Osteocyte (in vitro differentiated cells): ENCODE results near the gene MAN1A2. TPM values are rescaled to one million over a fixed set of nuclear protein-coding genes. Genes with fewer than 3 reads are reported as not detected.

Experiments used
- DNase-seq: peaks from one replicate; pipeline ENCODE4 v3.0.0; 2021; ENCODE audit warnings: mixed read lengths; ENCODE audit not compliant: unreplicated experiment; ENCODE audit errors: extremely low spot score
- H3K27ac Mint-ChIP-seq: one replicate; pipeline ENCODE4 v1.8.0; 2021; ENCODE audit warnings: mild to moderate bottlenecking, mixed read lengths; ENCODE audit not compliant: unreplicated experiment
- H3K27me3 Mint-ChIP-seq: one replicate; pipeline ENCODE4 v1.8.0; 2021; ENCODE audit warnings: mixed read lengths; ENCODE audit not compliant: unreplicated experiment
- H3K36me3 Mint-ChIP-seq: one replicate; pipeline ENCODE4 v1.8.0; 2021; ENCODE audit warnings: mixed read lengths; ENCODE audit not compliant: unreplicated experiment
- H3K4me1 Mint-ChIP-seq: one replicate; pipeline ENCODE4 v1.8.0; 2021; ENCODE audit warnings: mixed read lengths; ENCODE audit not compliant: unreplicated experiment
- H3K4me3 Mint-ChIP-seq: one replicate; pipeline ENCODE4 v1.8.0; 2021; ENCODE audit warnings: mild to moderate bottlenecking, moderate library complexity, mixed read lengths; ENCODE audit not compliant: unreplicated experiment
- H3K9me3 Mint-ChIP-seq: one replicate; pipeline ENCODE4 v1.8.0; 2021; ENCODE audit warnings: mixed read lengths; ENCODE audit not compliant: unreplicated experiment
- total RNA-seq: library from RNA; stranded (reverse); gene quantifications from 2 replicates; pipeline ENCODE4 v1.2.1, GENCODE V29; 2021
- TF ChIP-seq, protein P1 (sequence below): fragments of 200-600 bp; sonication (generic); IDR thresholded peaks from 2 replicates; pipeline ENCODE4 v1.5.0; 2021; ENCODE audit warnings: antibody characterized with exemption, mild to moderate bottlenecking, moderate library complexity

Gene MAN1A2
- total RNA-seq, 1 donor from 2014 or later = 53.7 TPM

GRCh38 chr1:117573386-117574023 is 206.3 kb downstream of the MAN1A2 start:
- TF ChIP-seq, protein P1, sequence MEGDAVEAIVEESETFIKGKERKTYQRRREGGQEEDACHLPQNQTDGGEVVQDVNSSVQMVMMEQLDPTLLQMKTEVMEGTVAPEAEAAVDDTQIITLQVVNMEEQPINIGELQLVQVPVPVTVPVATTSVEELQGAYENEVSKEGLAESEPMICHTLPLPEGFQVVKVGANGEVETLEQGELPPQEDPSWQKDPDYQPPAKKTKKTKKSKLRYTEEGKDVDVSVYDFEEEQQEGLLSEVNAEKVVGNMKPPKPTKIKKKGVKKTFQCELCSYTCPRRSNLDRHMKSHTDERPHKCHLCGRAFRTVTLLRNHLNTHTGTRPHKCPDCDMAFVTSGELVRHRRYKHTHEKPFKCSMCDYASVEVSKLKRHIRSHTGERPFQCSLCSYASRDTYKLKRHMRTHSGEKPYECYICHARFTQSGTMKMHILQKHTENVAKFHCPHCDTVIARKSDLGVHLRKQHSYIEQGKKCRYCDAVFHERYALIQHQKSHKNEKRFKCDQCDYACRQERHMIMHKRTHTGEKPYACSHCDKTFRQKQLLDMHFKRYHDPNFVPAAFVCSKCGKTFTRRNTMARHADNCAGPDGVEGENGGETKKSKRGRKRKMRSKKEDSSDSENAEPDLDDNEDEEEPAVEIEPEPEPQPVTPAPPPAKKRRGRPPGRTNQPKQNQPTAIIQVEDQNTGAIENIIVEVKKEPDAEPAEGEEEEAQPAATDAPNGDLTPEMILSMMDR = no peak
- no peaks in the 10 kb centered on the region for H3K9me3 Mint-ChIP-seq
- H3K27me3 Mint-ChIP-seq = peaks cover 3% of the 10 kb centered on the region
- no peak for DNase-seq
- H3K4me1 Mint-ChIP-seq = no peaks in the 10 kb centered on the region
- H3K27ac Mint-ChIP-seq = no peak overlapping the region
- H3K4me3 Mint-ChIP-seq = no peak overlapping the region
- H3K36me3 Mint-ChIP-seq = no peaks in the 10 kb centered on the region

- no peak for DNase-seq
- Mint-ChIP-seq H3K27me3 (peaks cover 3% of the 10 kb centered on the region), H3K4me1 (no peaks in the 10 kb centered on the region), H3K36me3 (no peaks in the 10 kb centered on the region), H3K9me3 (no peaks in the 10 kb centered on the region), H3K4me3 (no peak overlapping the region), H3K27ac (no peak overlapping the region)
- TF ChIP-seq, protein P1 = no peak
These were observed 207.0 kb downstream of the MAN1A2 start for GRCh38 chr1:117574161-117574835.

- Mint-ChIP-seq H3K36me3 (no peaks in the 10 kb centered on the region), H3K27me3 (no peaks in the 10 kb centered on the region), H3K27ac (no peak overlapping the region), H3K4me3 (no peak overlapping the region), H3K9me3 (no peaks in the 10 kb centered on the region), H3K4me1 (no peaks in the 10 kb centered on the region)
- no peak for DNase-seq
- TF ChIP-seq, protein P1 = no peak
These were observed 208.5 kb downstream of the MAN1A2 start for GRCh38 chr1:117575586-117576225.

- Mint-ChIP-seq H3K36me3 (no peaks in the 10 kb centered on the region), H3K9me3 (no peaks in the 10 kb centered on the region), H3K27me3 (no peaks in the 10 kb centered on the region), H3K27ac (no peak overlapping the region), H3K4me3 (no peak overlapping the region), H3K4me1 (no peaks in the 10 kb centered on the region)
- TF ChIP-seq, protein P1 = no peak
- no peak for DNase-seq
These were observed 209.0 kb downstream of the MAN1A2 start for GRCh38 chr1:117576236-117576635.
